Stomach (tissue), 9 donors: ENCODE results near the gene CLSTN2. TPM values are rescaled to one million over a fixed set of nuclear protein-coding genes. Genes with fewer than 3 reads are reported as not detected.

ENCODE experiments used
- DNase-seq, 2 donors: peaks; one replicate each; pipeline versions ENCODE4 v3.0.0 to v3.0.0-alpha.2; 2013 to 2019
- H3K27ac ChIP-seq, 5 donors: fragments of 200-600 bp in 4 of 5; sonication (generic) in 4 of 5; one replicate each; pipeline ENCODE4 v1.5.1; 2013 to 2019; ENCODE audit warnings: mild to moderate bottlenecking in 1 of 5, moderate library complexity in 1 of 5
- H3K27me3 ChIP-seq, 3 donors: fragments of 200-600 bp; sonication (generic); one replicate each; pipeline ENCODE4 v1.5.1; 2017 to 2019; ENCODE audit warnings: mixed run types in 1 of 3
- H3K36me3 ChIP-seq, 4 donors: fragments of 200-600 bp; sonication (generic); 1 replicate in 3 of 4; 2 replicates in 1 of 4; pipeline ENCODE4 v1.5.1; 2016 to 2019
- H3K4me1 ChIP-seq, 4 donors: fragments of 200-600 bp; sonication (generic); one replicate each; pipeline ENCODE4 v1.5.1; 2016 to 2019
- H3K4me3 ChIP-seq, 4 donors: fragments of 200-600 bp; sonication (generic) in 3 of 4; one replicate each; pipeline ENCODE4 v1.5.1; 2016 to 2019; ENCODE audit warnings: mild to moderate bottlenecking in 1 of 4
- H3K9me3 ChIP-seq, 4 donors: fragments of 200-600 bp; sonication (generic); one replicate each; pipeline ENCODE4 v1.5.1; 2016 to 2019
- CTCF ChIP-seq, 7 experiments: fragments of 450-650 bp in 4 of 7; fragments of 200-600 bp in 3 of 7; sonication (generic) in 3 of 7; IDR thresholded peaks; one replicate each; pipeline ENCODE4 v1.5.1; 2016 to 2019; ENCODE audit warnings: antibody characterized with exemption in 7 of 7, control low read depth in 2 of 7, mild to moderate bottlenecking in 1 of 7
- EP300 ChIP-seq: sonication (generic); formaldehyde crosslinking; IDR thresholded peaks from one replicate; pipeline ENCODE4 v1.6.1; 2017; ENCODE audit warnings: antibody characterized with exemption
- POLR2A ChIP-seq, 4 donors: fragments of 450-650 bp; IDR thresholded peaks; one replicate each; pipeline ENCODE4 v1.6.1; 2016; ENCODE audit warnings: antibody characterized with exemption in 4 of 4, control low read depth in 2 of 4, mild to moderate bottlenecking in 1 of 4, moderate library complexity in 1 of 4
- POLR2AphosphoS5 ChIP-seq, 3 donors: sonication (generic); formaldehyde crosslinking; IDR thresholded peaks; one replicate each; pipeline ENCODE4 v1.6.1; 2016; ENCODE audit warnings: antibody characterized with exemption in 3 of 3
- WGBS, 5 donors: extraction: QIAGEN DNeasy Blood & Tissue Kit in 3 of 5; methylation state at CpG; one replicate each; pipeline versions ENCODE4 v1.1.5 to v1.1.7; 2013 to 2018; 5-methylcytosine and 5-hydroxymethylcytosine counted together
- intact Hi-C: fragments of 100-400 bp; cut with DNase I; formaldehyde crosslinking; loops from one replicate; pipeline ENCODE4 v1.15.1; 2023; ENCODE audit warnings: low total_unique reads
- polyA plus RNA-seq, 3 donors: library from polyadenylated mRNA; stranded (reverse); fragments of 200-250 nt; gene quantifications; one replicate each; pipeline ENCODE4 v1.2.3, GENCODE V29; 2013
- total RNA-seq, 5 donors: library from RNA; depleted of rRNA; stranded (reverse); fragments of >200 nt; gene quantifications; one replicate each; pipeline versions ENCODE4 v1.1.0 to v1.2.3, GENCODE V29; 2014 to 2016
- donor health status: healthy with polysubstance abuse.
- donor health status: Bipolar disorder and iron deficiency.
- donor health status: healthy.

Gene CLSTN2
- total and polyA plus RNA-seq, 8 donors: 0.10 to 5.4 (median 1.7) TPM

- TF ChIP-seq CTCF (IDR thresholded peaks at IDR 0.05): no peak
- no peak for TF ChIP-seq POLR2AphosphoS5 (IDR thresholded peaks at IDR 0.05)
- no peak for TF ChIP-seq EP300
- TF ChIP-seq POLR2A (IDR thresholded peaks at IDR 0.05): no peak
- 76 to 84% (median 82%) methylated on average over 1 of the region's 1 CpG for WGBS, 5 donors
- no peak overlapping the region for H3K4me3 ChIP-seq
- no peaks in the 10 kb centered on the region for H3K4me1 ChIP-seq
- H3K36me3 ChIP-seq: no peaks in the 10 kb centered on the region
- no peak for DNase-seq
- H3K27ac ChIP-seq: no peak overlapping the region
- intact Hi-C loops: no loop called here
- peaks cover 0 to under 1% (median 0%) of the 10 kb centered on the region in 3 donors for H3K27me3 ChIP-seq
- H3K9me3 ChIP-seq: peaks cover 0 to 17% (median 9%) of the 10 kb centered on the region in 4 donors
Observed at GRCh38 chr3:140224307-140224706, 289.3 kb downstream of the CLSTN2 start.

GRCh38 chr3:140225996-140226395 is 291.0 kb downstream of the CLSTN2 start:
- Histone ChIP-seq H3K4me1 (no peaks in the 10 kb centered on the region), H3K36me3 (no peaks in the 10 kb centered on the region), H3K9me3 (peaks cover 0 to 17% (median 9%) of the 10 kb centered on the region in 4 donors), H3K4me3 (no peak overlapping the region), H3K27me3 (no peaks in the 10 kb centered on the region), H3K27ac (no peak overlapping the region)
- no peak for DNase-seq
- TF ChIP-seq EP300 (no peak), POLR2A (IDR thresholded peaks at IDR 0.05) (no peak), POLR2AphosphoS5 (IDR thresholded peaks at IDR 0.05) (no peak), CTCF (IDR thresholded peaks at IDR 0.05) (no peak)
- intact Hi-C loops: no loop called here

GRCh38 chr3:140233702-140234101 is 298.7 kb downstream of the CLSTN2 start:
- 46 to 76% (median 71%) methylated on average over 1 of the region's 1 CpG for WGBS, 5 donors
- H3K4me1 ChIP-seq: no peaks in the 10 kb centered on the region
- DNase-seq: no peak

GRCh38 chr3:140234256-140234655 is 299.3 kb downstream of the CLSTN2 start:
- intact Hi-C loops: no loop called here
- no peak for DNase-seq
- H3K27ac ChIP-seq: no peak overlapping the region
- WGBS, 5 donors: 73 to 88% (median 82%) methylated on average over 4 of the region's 4 CpGs
- TF ChIP-seq POLR2AphosphoS5 (IDR thresholded peaks at IDR 0.05) (no peak), POLR2A (IDR thresholded peaks at IDR 0.05) (no peak)
- H3K4me1 ChIP-seq: no peaks in the 10 kb centered on the region
- H3K4me3 ChIP-seq: no peak overlapping the region
- no peaks in the 10 kb centered on the region for H3K36me3 ChIP-seq
- H3K27me3 ChIP-seq: no peaks in the 10 kb centered on the region
- no peaks in the 10 kb centered on the region for H3K9me3 ChIP-seq

More at GRCh38 chr3:140233702-140234101, 298.7 kb downstream of the CLSTN2 start:
- TF ChIP-seq EP300 (no peak), POLR2A (IDR thresholded peaks at IDR 0.05) (no peak), POLR2AphosphoS5 (IDR thresholded peaks at IDR 0.05) (no peak), CTCF (IDR thresholded peaks at IDR 0.05) (no peak)
- intact Hi-C loops: no loop called here
- H3K4me3 ChIP-seq: no peak overlapping the region
- no peaks in the 10 kb centered on the region for H3K36me3 ChIP-seq
- peaks cover 0 to 5% (median 2%) of the 10 kb centered on the region in 4 donors for H3K9me3 ChIP-seq
- H3K27ac ChIP-seq: no peak overlapping the region
- H3K27me3 ChIP-seq: no peaks in the 10 kb centered on the region

- no peak for DNase-seq
- Histone ChIP-seq H3K4me3 (no peak overlapping the region), H3K27ac (no peak overlapping the region), H3K27me3 (no peaks in the 10 kb centered on the region), H3K36me3 (no peaks in the 10 kb centered on the region), H3K4me1 (no peaks in the 10 kb centered on the region), H3K9me3 (no peaks in the 10 kb centered on the region)
- TF ChIP-seq POLR2AphosphoS5 (IDR thresholded peaks at IDR 0.05): no peak
- no peak for TF ChIP-seq CTCF (IDR thresholded peaks at IDR 0.05)
- no peak for TF ChIP-seq POLR2A (IDR thresholded peaks at IDR 0.05)
- no peak for TF ChIP-seq EP300
- WGBS, 5 donors: 79 to 82% (median 80%) methylated on average over 5 of the region's 5 CpGs
- intact Hi-C loops: no loop called here
Observed at GRCh38 chr3:140236836-140237501, 302.0 kb downstream of the CLSTN2 start.
